GM21786 (cell line): ENCODE data around the gene IRGC.

Source experiments
- ATAC-seq: cut with Tn5 transposase; IDR thresholded peaks from one replicate; pipeline ENCODE4 v1.9.1; 2021; ENCODE audit not compliant: unreplicated experiment

The IRGC gene

DNA sequence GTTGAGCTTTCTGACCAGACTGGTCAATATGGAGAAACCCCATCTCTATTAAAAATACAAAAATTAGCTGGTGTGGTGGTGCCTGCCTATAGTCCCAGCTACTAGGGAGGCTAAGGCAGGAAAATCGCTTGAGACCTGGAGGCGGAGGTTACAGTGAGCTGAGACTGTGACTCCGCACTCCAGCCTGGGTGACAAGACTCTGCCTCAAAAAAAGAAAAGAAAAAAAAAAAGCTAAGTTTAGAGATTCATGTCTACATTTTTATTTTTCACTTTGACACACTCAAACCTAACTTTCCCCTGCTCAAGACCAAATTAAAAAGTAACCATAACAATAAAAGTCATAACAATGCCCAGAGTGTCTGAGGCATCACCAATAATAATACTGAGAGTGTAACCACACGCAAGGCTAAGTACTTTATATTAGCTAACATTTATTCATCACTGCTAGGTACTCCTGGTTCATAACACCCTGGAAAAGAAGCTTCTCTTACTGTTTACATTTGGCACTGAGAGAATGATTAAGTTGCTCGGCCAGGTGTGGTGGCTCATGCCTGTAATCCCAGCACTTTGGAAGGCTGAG lies 5.7 kb downstream of the IRGC start:
- no peak for ATAC-seq

GRCh38 chr19:43723588-43723987 lies 7.7 kb downstream of the IRGC start:
- ATAC-seq, result no peak

GRCh38 chr19:43724896-43725295 lies 9.0 kb downstream of the IRGC start:
- no peak for ATAC-seq

GRCh38 chr19:43725468-43725867 lies 9.6 kb downstream of the IRGC start:
- ATAC-seq, result no peak

GRCh38 chr19:43726736-43727592 lies 11.1 kb downstream of the IRGC start:
- ATAC-seq, result no peak

DNA sequence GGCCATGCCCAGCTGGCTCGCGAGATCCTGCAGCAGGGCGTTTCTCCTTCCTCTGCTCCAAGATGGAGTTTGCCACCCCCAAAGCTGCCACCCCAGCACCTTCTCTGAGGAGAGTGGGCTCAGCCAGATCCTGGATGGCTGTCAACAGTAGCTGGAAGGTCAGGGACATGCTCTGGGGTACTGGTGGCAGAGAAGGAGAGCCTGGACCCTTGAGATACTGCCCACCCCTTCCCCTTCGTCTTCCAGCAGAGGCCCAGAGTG lies 11.6 kb downstream of the IRGC start:
- ATAC-seq, result no peak

- ATAC-seq, result no peak
Observed at GRCh38 chr19:43729919-43730318, 14.0 kb downstream of the IRGC start.

DNA sequence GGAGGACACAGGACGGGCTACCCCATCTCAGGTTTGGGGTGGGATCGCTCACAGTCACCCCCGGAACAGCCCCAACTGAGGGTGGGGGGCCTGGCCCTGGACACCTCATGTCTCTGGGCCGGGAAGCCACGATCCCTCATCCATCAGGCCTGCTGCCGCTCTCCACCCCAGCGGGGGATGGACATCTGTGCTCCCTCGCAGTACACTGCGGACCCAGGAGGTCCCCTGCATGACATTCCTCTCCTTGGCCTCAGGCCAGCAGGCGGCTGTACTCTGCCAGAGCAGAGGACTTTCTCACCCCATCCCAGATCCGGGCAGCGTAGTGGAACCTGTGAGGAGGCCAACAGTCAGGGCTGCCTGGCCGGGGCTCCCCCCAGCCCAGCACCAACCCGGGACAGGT lies 15.5 kb downstream of the IRGC start:
- no peak for ATAC-seq

- no peak for ATAC-seq
Observed at GRCh38 chr19:43731846-43732245, 16.0 kb downstream of the IRGC start.

GRCh38 chr19:43735013-43735412 lies 19.1 kb downstream of the IRGC start:
- no peak for ATAC-seq

DNA sequence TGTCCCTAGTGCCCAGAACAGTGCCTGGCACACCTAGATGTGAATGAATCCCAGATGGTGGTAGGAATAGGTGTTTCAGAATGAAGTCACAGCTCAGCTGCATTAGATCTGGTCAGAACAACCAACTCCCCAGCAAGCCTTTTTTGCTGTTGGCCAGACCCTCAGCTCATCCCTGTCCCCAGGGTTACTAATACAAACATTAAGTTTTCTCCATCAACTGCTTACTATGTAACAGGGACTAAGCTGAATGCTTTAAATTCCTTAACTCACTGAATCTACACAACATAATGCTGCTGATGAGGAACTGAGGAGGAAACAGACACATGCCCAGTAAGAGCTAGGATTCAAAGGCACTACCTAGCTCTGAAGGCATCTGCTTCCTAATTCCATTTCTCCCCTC lies 20.1 kb downstream of the IRGC start:
- no peak for ATAC-seq

DNA sequence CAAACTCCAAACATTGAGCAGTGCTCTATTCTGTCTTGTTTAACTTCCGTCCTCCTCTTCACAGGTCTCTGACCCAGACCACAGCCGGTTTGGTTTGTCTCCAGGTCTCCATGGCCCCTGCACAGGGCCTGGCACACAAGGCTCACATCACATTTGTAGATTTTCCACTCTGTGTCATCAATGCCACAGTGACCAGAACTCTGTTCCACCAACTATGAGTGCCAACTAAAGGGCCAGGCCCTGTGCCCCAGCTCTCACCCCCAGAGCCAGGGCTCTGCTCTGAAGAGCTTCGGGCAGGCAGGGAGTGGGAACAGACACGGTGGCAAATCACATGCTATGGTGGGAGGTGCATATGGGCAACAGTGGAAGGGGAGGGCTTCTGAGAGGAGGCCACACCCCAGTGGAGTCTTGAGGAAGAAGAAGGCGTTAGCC lies 22.9 kb downstream of the IRGC start:
- ATAC-seq, result no peak

- ATAC-seq, result no peak
Observed at GRCh38 chr19:43739439-43740235, 23.8 kb downstream of the IRGC start.

DNA sequence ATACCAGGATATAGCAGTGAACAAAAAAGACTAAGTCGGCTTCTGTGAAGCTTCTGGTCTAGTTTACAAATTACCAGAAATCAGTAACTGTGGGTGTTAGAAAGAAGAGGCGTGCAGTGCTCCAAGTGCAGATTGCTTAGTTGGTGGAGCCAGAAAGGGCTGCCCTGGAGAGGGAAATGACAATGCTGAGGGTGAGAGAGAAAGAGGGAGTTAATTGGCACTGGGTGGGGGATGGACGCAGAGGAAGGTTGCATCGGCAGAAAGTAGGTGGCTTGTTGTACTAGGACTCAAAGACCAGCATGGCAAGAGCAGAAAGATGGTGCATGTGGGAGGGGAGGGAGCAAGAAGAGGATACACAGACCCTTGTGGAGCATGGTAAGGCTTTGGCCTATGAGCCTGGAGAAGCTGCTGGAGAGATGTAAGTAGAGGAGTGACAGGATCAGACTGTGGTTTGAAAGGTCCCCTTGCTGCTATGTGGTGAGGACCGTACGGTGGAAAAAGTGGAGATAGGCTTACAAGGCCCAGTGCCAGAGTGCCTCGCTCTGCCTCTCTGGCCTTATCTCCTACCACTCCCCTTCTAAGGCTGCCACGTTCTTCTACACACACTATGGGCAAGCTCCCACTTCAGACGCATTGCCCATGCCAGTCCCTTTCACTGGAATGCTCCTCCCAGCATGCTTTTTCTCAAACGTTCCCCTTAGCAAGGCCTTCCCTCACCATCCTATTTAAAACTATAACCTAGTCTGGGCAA lies 25.4 kb downstream of the IRGC start:
- ATAC-seq, result no peak

DNA sequence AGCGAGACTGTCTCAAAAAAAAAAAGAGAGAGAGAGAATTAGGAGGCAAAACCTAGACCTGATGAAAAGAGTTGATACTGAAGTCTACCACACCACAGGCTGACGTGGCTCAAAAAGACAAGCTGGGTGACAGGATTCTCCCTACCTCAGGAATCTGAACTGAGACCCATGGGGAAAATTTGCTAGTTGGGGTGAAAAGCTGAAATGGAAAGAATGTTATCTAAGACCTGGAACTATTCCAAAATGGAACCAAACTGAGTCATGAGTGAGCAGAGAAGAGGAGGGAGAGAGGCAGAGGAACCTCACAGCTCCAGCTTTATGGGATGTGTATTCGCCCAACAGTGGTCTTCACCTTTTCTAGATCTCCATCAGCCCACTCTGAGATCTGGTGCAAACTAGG lies 27.2 kb downstream of the IRGC start:
- no peak for ATAC-seq

DNA sequence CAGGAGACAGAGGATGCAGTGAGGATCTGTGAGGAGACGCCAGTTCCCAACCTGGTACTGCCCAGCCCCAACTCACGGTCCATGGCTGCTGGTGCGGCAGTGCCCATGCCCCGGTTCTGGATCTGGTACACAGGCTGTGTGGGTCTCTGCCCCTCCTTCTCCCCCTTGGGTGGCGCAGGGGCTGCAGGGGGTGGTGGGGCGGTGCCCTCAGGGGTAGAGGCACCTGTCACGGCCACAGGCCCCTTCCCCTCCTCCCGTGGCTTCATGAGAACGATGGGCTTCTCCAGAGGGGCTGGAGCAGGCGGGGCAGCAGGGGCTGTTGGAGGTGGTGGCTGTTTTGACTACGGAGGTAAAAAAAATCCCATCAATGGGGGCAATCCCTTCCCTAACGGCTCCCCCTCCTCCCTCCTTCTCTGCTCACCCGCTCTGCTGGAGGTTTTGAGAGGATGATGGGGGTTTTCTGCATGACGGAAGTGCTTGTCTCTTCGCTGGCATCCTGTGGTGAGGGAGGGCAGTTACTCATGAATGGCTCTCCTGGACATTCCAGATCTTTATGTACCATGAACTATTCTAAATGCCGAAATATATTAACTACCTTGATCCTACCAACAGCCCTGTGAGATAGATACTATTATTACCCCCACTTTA lies 31.8 kb downstream of the IRGC start:
- ATAC-seq, result no peak

DNA sequence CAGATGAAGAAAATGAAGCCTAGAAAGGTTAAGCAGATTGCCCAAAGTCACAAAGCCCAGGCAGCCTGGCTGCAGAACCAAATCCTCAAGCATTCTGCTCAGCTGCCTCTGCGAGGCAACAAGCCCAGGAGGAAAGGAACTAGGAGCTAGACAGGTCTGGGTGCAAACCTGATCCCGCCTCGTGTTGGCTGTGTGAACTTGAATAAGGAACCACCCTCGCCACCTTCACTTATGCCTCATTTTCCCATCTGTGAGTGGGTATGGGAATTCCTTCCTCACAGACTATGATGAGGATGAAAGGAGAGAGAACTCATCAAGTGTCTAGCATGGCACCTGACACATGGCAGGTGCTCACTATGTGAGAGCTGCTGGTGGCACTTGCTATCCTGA lies 32.3 kb downstream of the IRGC start:
- no peak for ATAC-seq

- no peak for ATAC-seq
Observed at GRCh38 chr19:43748685-43749084, 32.8 kb downstream of the IRGC start.

GRCh38 chr19:43749152-43749551 lies 33.3 kb downstream of the IRGC start:
- no peak for ATAC-seq

DNA sequence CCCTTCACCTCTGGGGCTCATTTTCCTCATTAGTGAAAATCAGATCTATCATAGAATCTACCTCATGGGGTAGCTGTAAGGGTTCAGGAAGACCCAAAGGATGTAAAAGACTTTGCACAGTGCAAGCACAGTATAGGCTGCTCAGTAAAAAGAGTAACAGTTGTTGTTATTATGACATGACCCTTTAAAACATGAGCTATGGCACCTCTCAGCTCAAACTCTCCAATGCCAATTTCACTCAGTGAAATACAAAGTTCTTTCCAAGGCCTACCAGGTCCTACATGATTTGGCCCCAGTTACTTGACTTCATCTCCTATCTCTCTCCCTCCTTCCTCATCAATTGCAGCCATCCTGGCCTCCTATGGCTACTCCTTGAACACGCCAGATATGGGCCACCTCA lies 34.0 kb downstream of the IRGC start:
- ATAC-seq, result no peak
